HS-27A (cell line): ENCODE results near the gene SLC12A5.

ENCODE experiments used
- DNase-seq: peaks from one replicate; pipeline ENCODE4 v3.0.0-alpha.2; 2012; ENCODE audit warnings: low read depth, missing footprints

Gene SLC12A5

GRCh38 chr20:46056027-46056833 lies 27.2 kb downstream of the SLC12A5 start:
- DNase-seq = no peak

GRCh38 chr20:46056970-46057855 lies 28.2 kb downstream of the SLC12A5 start:
- DNase-seq = no peak

- DNase-seq = no peak
These were observed 29.0 kb downstream of the SLC12A5 start for GRCh38 chr20:46057856-46058598.

GRCh38 chr20:46058599-46059281 lies 29.7 kb downstream of the SLC12A5 start:
- DNase-seq = no peak

- no peak for DNase-seq
These were observed 31.4 kb downstream of the SLC12A5 start for GRCh38 chr20:46060301-46060881.

- DNase-seq = no peak
These were observed 32.0 kb downstream of the SLC12A5 start for GRCh38 chr20:46060975-46061374.

GRCh38 chr20:46062151-46062550 lies 33.1 kb downstream of the SLC12A5 start:
- no peak for DNase-seq

- DNase-seq = no peak
These were observed 33.6 kb downstream of the SLC12A5 start for GRCh38 chr20:46062621-46063020.

GRCh38 chr20:46063151-46063550 lies 34.1 kb downstream of the SLC12A5 start:
- DNase-seq = no peak

GRCh38 chr20:46063652-46064054 lies 34.6 kb downstream of the SLC12A5 start:
- no peak for DNase-seq

GRCh38 chr20:46065006-46065405 lies 36.0 kb downstream of the SLC12A5 start:
- DNase-seq = no peak

GRCh38 chr20:46065691-46066090 lies 36.7 kb downstream of the SLC12A5 start:
- no peak for DNase-seq

GRCh38 chr20:46070215-46070900 lies 41.3 kb downstream of the SLC12A5 start:
- no peak for DNase-seq

- no peak for DNase-seq
These were observed 42.6 kb downstream of the SLC12A5 start for GRCh38 chr20:46071573-46071972.

- DNase-seq = no peak
These were observed 44.0 kb downstream of the SLC12A5 start for GRCh38 chr20:46073024-46073423.

GRCh38 chr20:46073443-46073842 lies 44.4 kb downstream of the SLC12A5 start:
- DNase-seq = no peak

GRCh38 chr20:46074006-46074405 lies 45.0 kb downstream of the SLC12A5 start:
- no peak for DNase-seq

GRCh38 chr20:46076806-46077205 lies 47.8 kb downstream of the SLC12A5 start:
- no peak for DNase-seq

GRCh38 chr20:46077642-46078305 lies 48.8 kb downstream of the SLC12A5 start:
- no peak for DNase-seq

- DNase-seq = no peak
These were observed 49.9 kb downstream of the SLC12A5 start for GRCh38 chr20:46078954-46079353.
